ENCODE measurements around the gene MMP23B. TPM values are rescaled to one million over a fixed set of nuclear protein-coding genes. Genes with fewer than 3 reads are reported as not detected.

The MMP23B gene
- polyA plus RNA-seq, 1 donor from 2014 or later, result 0.98 TPM

DNA sequence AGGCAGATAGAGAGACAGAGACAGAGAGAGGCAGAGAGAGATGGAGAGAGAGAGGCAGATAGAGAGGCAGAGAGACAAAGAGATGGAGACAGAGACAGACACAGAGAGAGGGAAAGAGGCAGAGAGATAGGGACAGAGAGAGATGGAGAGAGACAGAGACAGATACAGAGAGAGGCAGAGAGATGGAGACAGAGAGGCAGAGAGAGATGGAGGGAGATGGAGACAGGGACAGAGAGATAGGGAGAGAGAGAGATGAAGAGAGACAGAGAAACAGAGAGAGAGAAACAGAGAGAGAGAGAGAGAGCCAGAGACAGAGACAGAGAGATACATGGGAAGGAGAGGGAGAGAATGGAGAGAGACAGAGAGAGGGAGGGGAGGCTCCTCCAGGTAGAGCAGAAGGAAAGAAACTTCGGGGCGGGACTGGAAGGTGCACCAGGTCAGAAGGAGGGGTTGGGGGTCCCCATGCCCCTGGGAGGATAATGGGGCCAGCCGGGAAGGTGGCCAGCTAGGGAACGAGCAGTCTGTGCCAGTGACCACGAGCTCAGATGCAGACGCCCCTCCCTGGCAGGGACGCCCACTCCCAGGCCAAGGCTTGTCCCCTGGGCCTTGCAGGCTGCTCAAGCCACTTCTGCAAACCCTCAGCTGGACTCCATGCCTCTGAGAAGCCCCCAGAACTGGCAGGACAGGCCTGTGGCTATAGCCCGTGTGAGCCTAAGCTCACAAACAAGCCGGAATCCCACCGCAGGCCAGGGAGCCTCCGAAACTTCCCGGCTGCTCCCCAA lies 35.3 kb upstream of the MMP23B start:
- H3K4me2 ChIP-seq (ENCODE audit: low read length), result no peak overlapping the region
- peaks cover 12% of the 10 kb centered on the region for H3K27me3 ChIP-seq (ENCODE audit: insufficient read depth, low read depth, low read length)
- no peak overlapping the region for H3K27ac ChIP-seq (ENCODE audit: low read length)
- no peak overlapping the region for H3K4me3 ChIP-seq (ENCODE audit: low read length)
- TF ChIP-seq RAD21 (conservative IDR thresholded peaks at IDR 0.05), result no peak
- TF ChIP-seq POLR2AphosphoS5 (IDR thresholded peaks at IDR 0.05), result no peak
- no peak for TF ChIP-seq SMC3 (conservative IDR thresholded peaks at IDR 0.05; ENCODE audit: poor library complexity)
- no peak for TF ChIP-seq EZH2 (IDR thresholded peaks at IDR 0.05; ENCODE audit: borderline replicate concordance, insufficient read depth, low read length, poor library complexity, severe bottlenecking)
- TF ChIP-seq EP300 (conservative IDR thresholded peaks at IDR 0.05; ENCODE audit: poor library complexity, severe bottlenecking), result no peak
- H4K20me1 ChIP-seq (ENCODE audit: insufficient read depth), result no peaks in the 10 kb centered on the region
- no peak overlapping the region for H3K9ac ChIP-seq (ENCODE audit: low read length)
- no peaks in the 10 kb centered on the region for H3K79me2 ChIP-seq (replicated peaks; ENCODE audit: insufficient read depth, low read length)
- H3F3A ChIP-seq (ENCODE audit: insufficient read depth, low read length, poor library complexity, severe bottlenecking), result no peaks in the 10 kb centered on the region
- no peaks in the 10 kb centered on the region for H3K9me3 ChIP-seq (ENCODE audit: low read length)
- no peak overlapping the region for H2AFZ ChIP-seq (ENCODE audit: low read depth, low read length)
- H3K9me2 ChIP-seq (ENCODE audit: insufficient read depth, low read length), result no peaks in the 10 kb centered on the region
- no peaks in the 10 kb centered on the region for H3K36me3 ChIP-seq (ENCODE audit: insufficient read depth, low read length)

- H3K9ac ChIP-seq (ENCODE audit: low read length), result peak overlapping the region; percentile 23
- H3K36me3 ChIP-seq (ENCODE audit: insufficient read depth, low read length), result no peaks in the 10 kb centered on the region
- H3K9me3 ChIP-seq (ENCODE audit: low read length), result no peaks in the 10 kb centered on the region
- peaks cover 12% of the 10 kb centered on the region for H3K27me3 ChIP-seq (ENCODE audit: insufficient read depth, low read depth, low read length)
- TF ChIP-seq, protein P1, sequence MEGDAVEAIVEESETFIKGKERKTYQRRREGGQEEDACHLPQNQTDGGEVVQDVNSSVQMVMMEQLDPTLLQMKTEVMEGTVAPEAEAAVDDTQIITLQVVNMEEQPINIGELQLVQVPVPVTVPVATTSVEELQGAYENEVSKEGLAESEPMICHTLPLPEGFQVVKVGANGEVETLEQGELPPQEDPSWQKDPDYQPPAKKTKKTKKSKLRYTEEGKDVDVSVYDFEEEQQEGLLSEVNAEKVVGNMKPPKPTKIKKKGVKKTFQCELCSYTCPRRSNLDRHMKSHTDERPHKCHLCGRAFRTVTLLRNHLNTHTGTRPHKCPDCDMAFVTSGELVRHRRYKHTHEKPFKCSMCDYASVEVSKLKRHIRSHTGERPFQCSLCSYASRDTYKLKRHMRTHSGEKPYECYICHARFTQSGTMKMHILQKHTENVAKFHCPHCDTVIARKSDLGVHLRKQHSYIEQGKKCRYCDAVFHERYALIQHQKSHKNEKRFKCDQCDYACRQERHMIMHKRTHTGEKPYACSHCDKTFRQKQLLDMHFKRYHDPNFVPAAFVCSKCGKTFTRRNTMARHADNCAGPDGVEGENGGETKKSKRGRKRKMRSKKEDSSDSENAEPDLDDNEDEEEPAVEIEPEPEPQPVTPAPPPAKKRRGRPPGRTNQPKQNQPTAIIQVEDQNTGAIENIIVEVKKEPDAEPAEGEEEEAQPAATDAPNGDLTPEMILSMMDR (IDR thresholded peaks at IDR 0.05; ENCODE audit: poor library complexity, severe bottlenecking), result peak; percentile 42
- TF ChIP-seq SMC3 (conservative IDR thresholded peaks at IDR 0.05; ENCODE audit: poor library complexity) (peak; percentile 22), REST (IDR thresholded peaks at IDR 0.05; ENCODE audit: borderline replicate concordance) (no peak)
- no peaks in the 10 kb centered on the region for H3K79me2 ChIP-seq (replicated peaks; ENCODE audit: insufficient read depth, low read length)
- no peaks in the 10 kb centered on the region for H3F3A ChIP-seq (ENCODE audit: insufficient read depth, low read length, poor library complexity, severe bottlenecking)
- no peak overlapping the region for H3K27ac ChIP-seq (ENCODE audit: low read length)
- peak overlapping the region; percentile 19 for H3K4me2 ChIP-seq (ENCODE audit: low read length)
- no peaks in the 10 kb centered on the region for H3K9me2 ChIP-seq (ENCODE audit: insufficient read depth, low read length)
- peak overlapping the region; percentile 50 for H3K4me3 ChIP-seq (ENCODE audit: low read length)
- H4K20me1 ChIP-seq (ENCODE audit: insufficient read depth), result no peaks in the 10 kb centered on the region
- no peak overlapping the region for H2AFZ ChIP-seq (ENCODE audit: low read depth, low read length)
Observed at GRCh38 chr1:1597275-1597930, 34.6 kb upstream of the MMP23B start.
